Lower leg skin (tissue), 4 donors: ENCODE data around the gene ATP13A3. TPM values are rescaled to one million over a fixed set of nuclear protein-coding genes. Genes with fewer than 3 reads are reported as not detected.

Source experiments
- DNase-seq, 2 donors: peaks; one replicate each; pipeline ENCODE4 v3.0.0-alpha.2; 2019; ENCODE audit warnings: low spot score in 2 of 2
- H3K4me3 ChIP-seq: fragments of 200-600 bp; sonication (generic); 2 replicates; pipeline ENCODE4 v1.5.1; 2017; ENCODE audit warnings: mild to moderate bottlenecking, low read depth; ENCODE audit not compliant: poor library complexity, severe bottlenecking
- CTCF ChIP-seq, 3 donors: fragments of 450-650 bp; IDR thresholded peaks; one replicate each; pipeline ENCODE4 v1.5.1; 2016; ENCODE audit warnings: antibody characterized with exemption in 3 of 3, mild to moderate bottlenecking in 3 of 3, moderate library complexity in 2 of 3
- POLR2A ChIP-seq, 2 donors: fragments of 450-650 bp; IDR thresholded peaks; one replicate each; pipeline ENCODE4 v1.6.1; 2016 to 2017; ENCODE audit warnings: antibody characterized with exemption in 2 of 2, mild to moderate bottlenecking in 1 of 2, moderate library complexity in 1 of 2
- WGBS, 2 donors: methylation state at CpG; one replicate each; pipeline ENCODE4 v1.1.5; 2018; 5-methylcytosine and 5-hydroxymethylcytosine counted together
- intact Hi-C: fragments of 100-400 bp; cut with DNase I; formaldehyde crosslinking; loops from one replicate; pipeline ENCODE4 v1.15.0; 2023; ENCODE audit warnings: low total_unique reads
- total RNA-seq, 4 donors: library from RNA; depleted of rRNA; stranded (reverse); fragments of >200 nt; gene quantifications; one replicate each; pipeline ENCODE4 v1.1.0, GENCODE V29; 2016

ATP13A3 gene
- total RNA-seq, 4 donors from 2014 or later, result 35.0 to 40.6 (median 38.2) TPM

GRCh38 chr3:194469977-194470376 lies 16.8 kb downstream of the ATP13A3 start:
- no peak for DNase-seq
- H3K4me3 ChIP-seq, result no peak overlapping the region
- TF ChIP-seq POLR2A (IDR thresholded peaks at IDR 0.05) (no peak), CTCF (IDR thresholded peaks at IDR 0.05) (no peak)
- intact Hi-C loops, result loop anchor here (5.0 kb wide), 1 partner anchor 122 kb away; no protein-coding TSS in a partner anchor

- TF ChIP-seq POLR2A (IDR thresholded peaks at IDR 0.05), result no peak
- TF ChIP-seq CTCF (IDR thresholded peaks at IDR 0.05), result no peak
- no peak for DNase-seq
- intact Hi-C loops, result no loop called here
- H3K4me3 ChIP-seq, result no peak overlapping the region
- WGBS, 2 donors, result 66 to 85% methylated on average over 3 of the region's 3 CpGs
These were observed 18.7 kb downstream of the ATP13A3 start for GRCh38 chr3:194468086-194468485.

GRCh38 chr3:194466761-194467356 lies 19.9 kb downstream of the ATP13A3 start:
- DNase-seq, result no peak
- H3K4me3 ChIP-seq, result no peak overlapping the region
- WGBS, 2 donors, result 67 to 70% methylated on average over 2 of the region's 2 CpGs
- TF ChIP-seq POLR2A (IDR thresholded peaks at IDR 0.05) (no peak), CTCF (IDR thresholded peaks at IDR 0.05) (no peak)
- intact Hi-C loops, result no loop called here

- H3K4me3 ChIP-seq, result no peak overlapping the region
- WGBS, 2 donors, result 68 to 71% methylated on average over 5 of the region's 5 CpGs
- intact Hi-C loops, result no loop called here
- no peak for DNase-seq
- TF ChIP-seq CTCF (IDR thresholded peaks at IDR 0.05) (no peak), POLR2A (IDR thresholded peaks at IDR 0.05) (no peak)
These were observed 20.8 kb downstream of the ATP13A3 start for GRCh38 chr3:194465920-194466570.

- TF ChIP-seq CTCF (IDR thresholded peaks at IDR 0.05) (no peak), POLR2A (IDR thresholded peaks at IDR 0.05) (no peak)
- 93 to 95% methylated on average over 7 of the region's 7 CpGs for WGBS, 2 donors
- intact Hi-C loops, result no loop called here
- no peak for DNase-seq
- no peak overlapping the region for H3K4me3 ChIP-seq
These were observed 21.6 kb downstream of the ATP13A3 start for GRCh38 chr3:194465246-194465645.
